NB4 (cell line): ENCODE data around the gene ABTB2.

Source experiments
- CTCF ChIP-seq: IDR thresholded peaks from one replicate; pipeline ENCODE4 v1.5.1; 2012; ENCODE audit warnings: low read depth, low read length
- MAX ChIP-seq: IDR thresholded peaks from 2 replicates; pipeline ENCODE4 v1.6.1; 2011; ENCODE audit warnings: low read depth, low read length
- MYC ChIP-seq: IDR thresholded peaks from 2 replicates; pipeline ENCODE4 v1.6.1; 2011; ENCODE audit warnings: low read depth, low read length
- POLR2A ChIP-seq: IDR thresholded peaks from 2 replicates; pipeline ENCODE4 v1.6.1; 2011; ENCODE audit warnings: mild to moderate bottlenecking; ENCODE audit not compliant: insufficient read length; ENCODE audit errors: extremely low read depth

GRCh38 chr11:34335801-34336200 is 22.0 kb downstream of the ABTB2 start:
- TF ChIP-seq CTCF (no peak), POLR2A (no peak), MAX (no peak), MYC (no peak)
